ENCODE results near the gene SNAP47.
A peak's percentile ranks its signal among the peaks of the same experiment; 100 is the strongest.

SNAP47 gene

DNA sequence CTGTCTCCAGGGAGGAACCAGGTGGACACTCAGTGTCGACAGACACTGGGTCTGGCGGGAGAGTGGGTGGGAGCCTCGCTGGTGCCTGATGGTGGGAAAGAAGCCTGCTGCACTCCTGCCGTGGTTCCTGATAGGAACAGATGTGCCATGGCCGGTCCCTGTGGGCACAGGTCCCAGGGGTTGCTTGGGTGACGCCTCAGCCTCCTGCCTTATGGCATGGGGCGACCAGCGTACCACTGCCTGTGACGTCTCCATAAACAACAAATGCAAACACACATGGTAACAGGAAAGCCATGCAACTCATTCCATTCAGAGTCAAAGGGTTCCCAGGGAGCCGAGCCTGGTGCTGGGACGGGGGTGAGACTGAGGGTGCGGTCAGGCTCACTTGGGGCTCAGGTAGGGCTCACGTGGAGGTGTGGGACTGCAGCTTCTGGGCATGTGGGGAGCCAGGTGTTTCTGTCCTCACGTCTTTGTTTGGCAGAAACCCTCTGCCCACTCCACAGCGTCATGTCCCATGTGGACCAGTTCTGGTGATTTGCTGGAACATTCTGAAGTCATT lies 34.8 kb downstream of the SNAP47 start:
- no peak for DNase-seq

DNA sequence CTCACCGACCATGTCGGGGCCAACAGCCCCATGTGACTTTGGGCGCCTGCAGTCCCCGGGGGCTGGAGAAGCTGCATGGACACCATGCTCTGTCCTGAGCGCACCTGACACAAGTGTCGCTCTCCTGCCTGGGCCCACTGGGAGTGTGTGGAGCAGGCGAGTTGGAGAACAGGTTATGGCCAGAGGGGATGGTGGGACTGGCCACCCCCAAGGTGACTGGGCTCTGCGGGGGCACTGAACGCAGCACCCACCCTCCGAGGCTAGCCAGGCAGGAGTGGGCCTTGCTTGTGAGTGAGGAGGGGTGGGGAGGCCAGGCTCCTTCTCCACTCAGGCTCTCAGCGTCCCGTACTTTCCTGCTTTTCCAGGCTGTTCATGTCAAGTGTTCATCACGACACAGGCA lies 35.6 kb downstream of the SNAP47 start:
- DNase-seq: no peak

DNA sequence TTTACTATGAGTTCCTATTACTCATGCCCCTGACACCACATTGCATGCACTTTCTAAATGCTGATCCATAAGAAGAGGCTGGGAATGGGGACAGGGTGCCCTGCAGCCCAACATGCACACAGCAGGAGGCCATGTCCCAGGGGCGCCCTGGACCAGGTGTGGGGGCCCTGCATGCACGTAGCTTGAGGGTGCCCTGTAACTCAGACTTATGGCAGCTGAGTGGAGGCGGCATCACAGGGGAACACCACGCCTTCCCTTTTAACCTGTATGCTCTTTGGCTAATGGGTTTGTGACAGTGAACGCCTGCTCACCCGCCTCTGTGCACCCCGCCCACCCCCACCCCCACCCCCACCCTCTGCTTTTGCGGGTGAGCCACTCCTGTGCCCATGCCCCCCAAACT lies 36.1 kb downstream of the SNAP47 start:
- no peak for DNase-seq

DNA sequence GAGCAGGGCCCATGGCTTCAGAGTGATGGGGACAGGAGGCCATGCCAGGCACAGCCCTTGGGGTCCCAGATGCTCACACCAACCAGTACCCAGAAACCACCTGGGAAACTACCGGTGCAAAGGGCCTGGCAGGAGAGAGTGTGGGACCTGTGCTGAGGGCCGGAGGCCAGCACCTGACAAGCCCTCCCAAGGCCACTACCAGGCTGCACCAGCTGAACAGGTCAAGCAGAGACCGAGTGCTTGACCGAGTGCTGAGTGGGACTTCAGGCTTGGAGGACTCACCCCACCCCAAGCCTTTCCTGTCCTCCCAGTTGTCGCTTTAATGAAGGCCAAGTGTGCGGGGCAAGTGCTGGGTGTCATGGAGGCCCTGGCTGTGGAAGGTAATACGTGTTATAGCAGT lies 36.5 kb downstream of the SNAP47 start:
- DNase-seq: no peak

DNA sequence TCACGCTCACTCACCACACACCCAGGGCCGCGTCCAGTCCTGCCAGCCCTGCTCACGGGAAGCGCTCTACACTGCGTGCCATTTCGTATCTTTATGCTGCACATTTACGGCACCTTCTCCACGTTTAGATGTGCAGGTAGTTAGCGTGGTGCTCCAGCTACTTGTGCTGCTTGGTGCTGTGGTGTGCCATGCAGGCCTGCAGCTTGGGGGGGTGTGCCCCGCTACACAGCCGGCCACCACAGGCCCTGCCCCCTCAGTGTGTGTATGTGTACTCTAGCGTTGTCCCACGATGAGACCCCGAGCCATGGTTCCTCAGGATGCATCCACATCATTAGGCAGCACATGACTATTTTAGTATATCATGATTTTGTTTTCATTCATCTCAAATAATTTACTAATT lies 38.3 kb downstream of the SNAP47 start:
- DNase-seq: no peak

DNA sequence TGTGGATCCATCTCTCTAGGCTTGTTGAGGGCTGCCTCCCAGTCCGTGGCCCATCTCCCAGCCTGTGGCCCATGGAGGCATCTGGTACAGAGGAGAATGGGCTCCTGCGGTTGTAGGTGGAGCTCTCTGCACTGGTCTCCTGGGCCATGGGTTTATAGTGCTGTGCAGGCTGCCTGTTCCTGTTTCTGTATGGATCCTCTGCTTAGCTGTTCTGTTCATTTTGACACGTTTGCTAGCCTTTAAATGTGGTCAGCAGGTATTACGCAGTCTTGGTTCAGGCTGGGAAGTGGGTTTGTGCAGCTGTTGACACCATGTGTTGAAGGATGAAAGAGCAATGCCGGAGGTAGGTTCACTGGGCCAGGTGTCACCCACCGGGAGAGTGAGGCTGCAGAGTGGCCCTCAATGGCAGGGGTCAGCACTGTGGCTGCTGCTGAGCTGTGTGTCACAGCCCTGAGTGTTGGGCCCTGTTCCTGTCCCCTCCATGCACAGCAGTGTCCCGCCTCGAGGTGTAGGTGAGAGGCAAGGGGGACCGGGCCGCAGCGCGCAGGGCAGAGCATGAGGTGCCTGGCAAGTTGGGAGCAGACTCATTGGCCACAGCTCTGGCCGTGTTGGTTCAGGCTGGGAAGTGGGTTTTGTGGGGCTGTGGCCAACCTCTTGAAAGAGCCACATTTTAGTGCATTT lies 39.0 kb downstream of the SNAP47 start:
- peak; percentile 28 for DNase-seq

DNA sequence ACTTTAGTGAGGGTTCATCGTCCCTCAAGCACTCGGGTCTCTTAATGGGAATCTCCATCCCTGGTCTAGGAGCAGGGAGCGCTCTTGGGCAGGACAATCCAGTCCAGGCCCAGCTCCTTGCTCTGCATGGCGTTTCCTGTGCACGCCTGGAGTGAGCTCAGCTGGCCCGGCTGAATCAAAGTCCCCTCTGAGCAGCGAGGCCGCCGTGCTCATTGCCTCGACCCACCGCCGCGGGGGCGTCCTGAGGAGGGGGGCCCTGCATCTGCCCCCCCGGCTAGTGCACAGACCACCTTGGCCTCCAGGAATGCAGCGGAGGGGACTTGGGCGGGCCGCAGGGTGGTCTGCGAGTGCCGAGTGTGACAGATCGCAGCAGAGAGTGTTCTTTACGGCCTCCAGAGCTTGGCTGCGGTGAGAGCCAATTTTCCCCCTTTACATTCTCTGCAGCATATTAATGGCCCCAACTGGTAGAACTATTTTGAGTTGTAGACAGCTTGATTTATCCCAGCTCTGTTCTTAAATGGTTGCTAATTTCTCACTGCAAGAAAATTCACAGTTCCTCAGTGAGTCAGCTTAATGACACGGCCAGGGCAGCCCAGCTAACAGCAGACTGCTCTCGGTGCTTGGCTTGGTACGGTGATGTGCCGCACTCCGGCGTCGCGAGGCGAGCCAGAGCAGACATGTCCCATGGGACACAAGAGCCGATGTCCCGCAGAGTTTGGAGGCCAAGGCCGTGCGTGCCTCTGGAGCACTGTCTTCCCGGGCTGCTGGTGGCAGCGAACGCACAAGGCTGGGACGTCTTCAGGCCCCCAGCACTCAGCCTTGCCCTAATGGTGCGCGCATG lies 39.8 kb downstream of the SNAP47 start:
- no peak for DNase-seq

DNA sequence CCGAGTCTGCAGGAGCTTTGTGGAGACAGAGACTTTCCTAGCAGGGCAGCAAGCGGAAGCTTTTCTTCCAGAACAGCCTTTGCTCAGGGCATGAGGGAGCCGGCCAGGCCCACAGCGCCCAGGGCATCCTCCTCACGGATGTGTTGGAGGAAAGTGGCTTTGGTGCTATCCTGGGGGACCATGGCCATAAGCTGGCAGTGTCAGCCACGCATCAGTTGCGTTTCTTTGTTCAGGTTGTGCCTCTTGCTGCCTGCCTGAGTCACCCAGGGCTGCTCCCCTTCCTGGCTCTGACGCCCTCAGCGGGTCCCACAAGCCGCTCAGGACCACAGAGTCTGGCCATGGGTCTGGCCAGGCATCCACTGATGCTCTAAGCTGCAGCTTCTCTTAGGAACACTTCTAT lies 40.6 kb downstream of the SNAP47 start:
- no peak for DNase-seq

DNA sequence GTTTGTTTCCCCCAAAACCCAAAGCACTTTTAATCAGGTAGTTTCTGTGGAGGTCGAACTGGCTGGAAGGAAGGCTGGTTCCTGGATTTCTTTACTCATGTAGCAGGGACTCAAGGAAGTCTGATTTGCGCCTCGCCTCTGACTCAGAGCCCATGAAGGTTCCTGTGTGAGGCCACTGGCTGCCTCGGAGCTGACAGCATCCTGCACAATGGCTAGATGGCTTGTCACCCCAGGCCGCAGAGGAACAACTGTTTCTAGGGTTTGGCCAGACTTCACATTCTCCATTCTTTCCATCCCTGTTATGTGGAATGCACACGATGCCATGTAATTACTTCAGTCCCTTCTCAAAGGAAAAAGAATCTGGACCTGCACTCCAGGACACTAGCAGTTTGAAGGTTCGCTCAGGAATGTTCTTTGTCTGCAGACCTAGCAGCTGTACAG lies 41.1 kb downstream of the SNAP47 start:
- DNase-seq: no peak

DNA sequence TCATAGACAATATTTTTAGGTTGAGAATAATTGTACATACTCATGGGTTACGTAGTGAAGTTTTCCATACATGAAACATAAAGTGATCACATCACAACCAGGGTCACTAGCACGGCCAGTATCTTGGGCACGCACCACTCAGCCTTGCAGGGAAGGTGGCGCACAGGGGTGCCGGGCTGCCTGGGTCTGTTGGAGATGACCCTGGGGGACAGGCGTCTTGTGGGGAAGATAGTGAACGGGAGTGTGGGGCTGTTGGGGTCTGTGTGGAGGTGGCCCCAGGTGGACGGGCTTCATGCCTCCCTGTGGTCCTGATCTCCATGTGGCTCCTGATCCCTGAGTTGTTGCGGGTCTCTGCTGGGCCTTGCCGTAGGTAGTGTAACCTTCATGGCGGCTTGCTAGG lies 41.9 kb downstream of the SNAP47 start:
- DNase-seq: no peak

DNA sequence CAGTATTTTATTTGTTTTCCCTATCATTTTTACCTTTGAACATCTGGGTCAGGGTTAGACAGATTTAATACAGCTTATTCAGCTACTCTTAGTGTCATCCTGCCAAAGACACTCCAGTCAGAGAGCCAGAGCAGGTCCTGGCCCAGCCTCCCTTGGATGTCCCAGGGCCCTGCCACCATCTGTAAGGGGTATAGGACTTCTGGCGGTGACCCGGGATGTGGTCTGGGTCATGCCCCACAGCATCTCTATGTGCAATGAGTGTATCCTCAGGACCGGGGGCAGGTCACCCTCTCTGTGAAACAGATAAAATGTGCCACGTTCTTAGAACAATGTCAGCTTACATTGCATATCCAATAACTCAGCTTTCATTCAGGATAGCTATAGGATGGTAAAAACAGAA lies 42.4 kb downstream of the SNAP47 start:
- DNase-seq: no peak

DNA sequence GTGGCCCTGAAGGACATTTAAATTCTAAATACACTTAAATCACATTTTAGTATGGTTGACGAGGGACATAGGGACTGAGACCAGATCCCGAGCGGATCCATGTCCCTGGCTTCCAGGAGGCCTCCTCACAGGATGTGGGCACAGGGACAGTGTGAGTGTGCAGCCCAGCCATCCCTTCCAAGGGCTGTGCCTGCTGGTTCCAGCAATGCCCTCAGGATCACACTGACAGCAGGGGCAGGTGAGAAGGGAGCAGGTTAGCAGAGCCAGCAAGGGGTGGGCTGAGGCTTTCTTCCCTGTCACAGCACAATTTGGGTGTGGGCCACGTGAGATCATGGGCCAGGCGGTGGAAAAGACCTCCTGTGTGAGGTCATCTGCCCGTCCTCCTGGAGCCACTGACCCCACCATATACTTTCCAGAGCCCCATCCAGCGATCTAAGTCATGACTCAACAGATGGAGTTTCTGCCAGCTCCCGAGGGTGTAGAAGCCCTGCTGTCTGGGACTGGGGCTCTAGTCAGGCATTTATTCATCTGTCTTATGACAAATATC lies 43.2 kb downstream of the SNAP47 start:
- DNase-seq: peak; percentile 94

DNA sequence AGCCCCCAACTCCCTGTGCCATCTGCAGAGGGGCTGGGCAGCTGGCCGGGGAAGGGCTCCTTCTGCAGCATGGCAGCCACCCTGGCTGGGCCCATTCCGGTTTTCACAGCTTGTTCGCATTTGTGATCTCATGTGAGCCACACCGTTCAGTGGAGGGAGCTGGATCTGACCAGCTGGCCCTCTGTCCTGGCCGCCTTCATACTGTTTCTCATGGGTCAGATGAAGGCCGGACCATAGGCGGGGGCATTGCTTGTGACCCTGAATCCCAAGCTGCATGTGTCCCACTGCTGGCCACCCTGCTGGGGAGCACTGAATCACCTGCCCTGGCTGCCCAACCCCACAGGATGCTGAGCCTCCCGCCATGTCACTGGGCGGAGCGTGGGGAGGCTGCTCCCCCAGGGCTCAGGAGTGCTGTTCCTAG lies 43.8 kb downstream of the SNAP47 start:
- DNase-seq: peak; percentile 77

DNA sequence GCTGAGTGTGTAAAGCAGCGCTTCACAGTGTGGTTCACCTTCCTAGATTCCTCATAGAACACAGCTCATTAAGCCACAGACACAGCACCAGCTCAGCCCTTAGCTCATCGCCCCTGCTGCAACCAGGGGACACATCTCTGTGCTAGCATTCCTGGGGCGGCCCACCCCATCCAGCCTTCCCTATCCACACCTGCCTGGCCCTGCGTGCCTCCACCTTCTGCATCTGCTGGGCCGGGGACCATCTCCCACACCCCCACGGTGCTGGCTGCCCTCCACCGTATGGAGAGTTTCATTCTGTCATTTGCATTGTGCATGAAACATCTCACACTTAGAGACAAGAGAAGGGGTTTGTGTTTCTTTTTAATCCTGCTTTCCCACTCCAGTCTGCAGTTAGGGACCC lies 44.5 kb downstream of the SNAP47 start:
- DNase-seq: peak; percentile 56

DNA sequence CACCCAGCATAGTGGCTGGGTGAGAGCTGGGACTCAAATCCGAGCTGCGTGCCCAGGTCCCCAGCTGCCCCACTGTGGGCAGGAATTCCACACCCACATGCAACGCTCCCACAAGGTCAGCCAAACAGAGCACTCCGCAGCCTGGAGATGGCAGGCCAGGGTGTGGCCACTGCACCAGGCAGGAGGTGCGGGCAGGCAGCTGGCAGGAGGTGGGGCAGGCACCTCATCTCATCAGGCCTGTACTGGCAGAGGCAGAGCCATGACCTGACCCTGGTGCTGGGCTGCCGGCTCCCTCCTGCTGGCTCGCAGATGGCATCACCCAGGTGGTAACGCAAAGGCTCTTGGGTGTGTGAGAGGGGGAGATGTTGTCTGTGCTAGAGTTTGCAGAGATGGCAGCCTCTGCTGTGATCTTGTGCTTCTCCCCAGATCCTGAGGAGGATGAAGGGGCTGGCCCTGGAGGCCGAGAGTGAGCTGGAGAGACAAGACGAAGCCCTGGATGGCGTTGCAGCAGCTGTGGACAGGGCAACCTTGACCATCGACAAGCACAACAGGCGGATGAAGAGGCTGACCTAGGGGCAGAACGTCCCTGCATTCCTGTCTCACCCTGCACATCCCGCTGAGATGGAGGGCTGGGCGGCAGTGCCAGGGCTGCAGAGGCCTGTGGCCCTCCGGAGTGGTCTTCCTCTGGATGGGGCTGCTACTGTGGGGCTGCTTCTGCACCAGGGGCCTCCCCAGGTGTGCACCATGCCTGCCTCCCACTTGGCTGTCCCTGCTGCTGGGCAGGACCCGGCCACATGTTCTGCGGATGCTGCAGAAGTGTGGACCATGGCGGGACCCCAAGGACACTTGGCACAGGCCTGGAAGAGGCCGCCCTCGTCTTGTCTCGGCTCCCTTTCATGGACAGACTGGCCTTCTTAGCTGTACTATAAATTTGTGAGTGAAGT lies 45.1 kb downstream of the SNAP47 start:
- peak; percentile 94 for DNase-seq

DNA sequence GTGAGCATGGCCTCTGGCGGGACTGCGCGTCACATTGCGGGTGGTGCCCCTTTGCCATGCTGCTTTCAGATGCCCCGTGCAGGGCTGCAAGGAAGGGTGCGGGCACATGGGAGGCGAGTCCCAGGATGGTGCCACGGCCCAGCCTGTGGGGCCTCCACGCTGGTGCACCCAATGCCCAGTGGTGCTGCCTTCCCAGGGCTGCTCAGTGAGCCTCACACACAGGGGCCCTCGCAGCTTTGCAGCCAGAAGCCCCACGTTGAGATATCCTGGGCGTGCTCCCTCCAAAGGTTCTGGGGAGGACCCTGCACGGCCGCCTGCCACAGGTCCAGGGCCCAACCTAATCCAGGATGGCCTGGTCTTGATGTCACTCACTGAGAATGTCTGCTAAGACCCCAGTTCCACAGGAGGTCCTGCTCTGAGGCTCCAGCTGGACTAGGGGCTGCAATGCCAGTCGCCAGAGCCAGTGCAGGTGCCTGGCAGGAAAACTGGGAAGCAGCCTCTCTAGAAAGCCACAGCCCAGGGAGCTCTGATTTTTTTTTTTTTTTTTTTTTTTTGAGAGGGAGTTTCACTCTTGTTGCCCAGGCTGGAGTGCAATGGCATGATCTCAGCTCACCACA lies 46.2 kb downstream of the SNAP47 start:
- no peak for DNase-seq

DNA sequence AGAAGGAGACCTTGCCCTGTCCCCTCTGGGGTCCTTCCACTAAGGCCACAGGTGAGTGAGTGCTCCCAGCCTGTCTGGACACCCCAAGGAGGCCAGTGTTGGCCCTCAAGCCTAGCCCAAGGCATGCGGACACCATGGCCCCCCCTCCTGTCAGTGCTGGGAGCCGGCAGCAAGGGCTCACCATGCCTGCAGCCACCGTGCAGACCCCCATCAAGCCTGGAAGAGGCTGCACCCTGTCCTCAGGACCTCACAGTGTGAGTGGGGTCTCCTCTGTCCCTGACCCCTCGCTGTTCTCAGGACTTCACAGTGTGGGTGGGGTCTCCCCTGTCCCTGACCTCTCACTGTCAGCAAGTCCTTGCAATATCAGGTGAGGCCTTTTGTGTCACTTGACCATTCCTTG lies 47.0 kb downstream of the SNAP47 start:
- DNase-seq: no peak

DNA sequence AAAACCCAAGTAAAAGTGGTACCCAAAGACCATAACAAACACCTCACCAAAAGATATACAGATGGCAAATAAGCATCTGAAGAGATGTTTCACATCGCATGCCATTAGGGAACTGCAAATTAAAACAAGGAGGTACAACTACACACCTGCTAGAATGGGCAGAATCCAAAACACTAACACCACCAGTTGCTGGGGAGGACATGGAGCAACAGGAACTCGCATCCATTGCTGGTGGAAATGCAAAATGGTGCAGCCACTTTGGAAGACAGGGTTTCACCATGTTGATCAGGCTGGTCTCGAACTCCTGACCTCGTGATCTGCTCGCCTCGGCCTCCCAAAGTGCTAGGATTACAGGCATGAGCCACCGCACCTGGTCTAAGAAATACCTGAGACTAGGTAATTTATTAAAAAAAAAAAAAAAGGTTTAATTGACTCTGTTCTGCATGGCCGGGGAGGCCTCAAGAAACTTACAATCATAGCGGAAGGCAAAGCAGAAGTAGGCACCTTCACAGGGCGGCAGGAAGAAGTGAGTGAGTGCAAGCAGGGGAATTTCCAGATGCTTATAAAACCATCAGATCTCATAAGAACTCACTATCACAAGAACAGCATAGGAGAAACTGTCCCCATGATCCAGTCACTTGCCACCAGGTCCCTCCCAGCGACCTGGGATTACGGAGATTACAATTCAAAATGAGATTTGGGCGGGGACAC lies 50.0 kb downstream of the SNAP47 start:
- DNase-seq: no peak

DNA sequence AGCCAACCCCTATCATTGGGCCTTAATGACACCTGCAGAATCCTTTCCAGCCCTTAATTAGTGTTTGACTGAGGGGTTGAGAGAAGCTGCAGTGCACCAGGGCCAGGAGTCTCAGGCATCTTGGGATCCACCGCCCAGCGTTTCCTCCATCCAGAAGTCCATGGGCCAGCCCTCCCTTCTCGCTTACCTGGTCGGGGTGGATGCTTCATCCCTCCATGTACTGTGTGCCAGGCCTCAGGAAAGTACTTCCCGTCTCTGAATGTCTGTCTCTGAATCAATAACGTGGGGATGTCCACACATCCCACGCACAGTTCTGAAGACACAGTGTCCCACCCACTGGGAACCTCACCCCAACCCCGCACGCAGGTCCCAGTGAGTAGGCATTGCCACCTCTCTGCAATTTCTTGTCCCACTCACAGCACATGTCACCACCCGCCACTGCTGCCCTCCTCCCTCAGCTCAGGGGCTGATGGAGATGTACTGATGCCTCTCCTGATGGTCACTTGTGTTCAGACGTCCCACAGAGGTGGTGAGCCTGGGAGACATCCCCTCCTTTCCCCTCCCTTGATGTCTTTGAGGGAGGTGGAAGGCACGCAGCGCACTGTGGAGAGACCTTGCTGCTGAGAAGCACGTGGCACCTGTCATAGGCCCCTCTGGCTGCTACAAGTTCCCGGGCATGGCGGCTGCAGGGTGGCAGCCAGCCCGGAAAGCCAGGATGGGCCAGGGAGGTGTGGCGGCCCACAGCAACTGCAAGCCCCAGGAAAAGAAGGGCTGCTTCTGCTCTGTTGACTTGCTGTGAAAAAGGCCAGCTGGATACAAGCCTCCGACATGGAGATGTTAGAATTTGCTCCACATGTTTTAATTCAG lies 50.8 kb downstream of the SNAP47 start:
- peak; percentile 36 for DNase-seq
